HepG2 (cell line): ENCODE data around the gene RINL. TPM values are rescaled to one million over a fixed set of nuclear protein-coding genes. Genes with fewer than 3 reads are reported as not detected.

ENCODE experiments used
- ADNP ChIP-seq: sonication (generic); formaldehyde crosslinking; IDR thresholded peaks from 2 replicates; pipeline ENCODE4 v1.4.0; 2020; ENCODE audit warnings: missing genetic modification reagents
- ARID4A ChIP-seq: sonication (generic); formaldehyde crosslinking; IDR thresholded peaks from 2 replicates; pipeline ENCODE4 v1.5.0; 2020; ENCODE audit warnings: mild to moderate bottlenecking, missing genetic modification reagents, borderline replicate concordance
- CREB1 ChIP-seq, 2 experiments: fragments of 450-650 bp in 1 of 2; IDR thresholded peaks; 2 replicates each; pipeline ENCODE4 v1.6.1; 2016 to 2017; ENCODE audit warnings: control low read depth in 1 of 2, mild to moderate bottlenecking in 1 of 2, missing compliant biosample characterization in 1 of 2, missing genetic modification characterization in 1 of 2
- EHMT2 ChIP-seq: fragments of 200-600 bp; sonication (generic); IDR thresholded peaks from 2 replicates; pipeline ENCODE4 v1.7.0; 2017; ENCODE audit warnings: antibody characterized with exemption, low read depth, low read length, borderline replicate concordance
- FLYWCH1 ChIP-seq: sonication (generic); formaldehyde crosslinking; IDR thresholded peaks from 2 replicates; pipeline ENCODE4 v1.8.1; 2023; ENCODE audit warnings: mild to moderate bottlenecking, missing genetic modification reagents
- HNRNPH1 ChIP-seq: fragments of 200-400 bp; formaldehyde crosslinking; optimal IDR thresholded peaks from 2 replicates; pipeline ENCODE3; 2017; ENCODE audit warnings: mild to moderate bottlenecking, low read depth, low read length
- MIER3 ChIP-seq: IDR thresholded peaks from 2 replicates; pipeline ENCODE4 v1.6.1; 2016; ENCODE audit warnings: missing compliant biosample characterization, borderline replicate concordance
- MXD3 ChIP-seq: IDR thresholded peaks from 2 replicates; pipeline ENCODE4 v1.6.1; 2016; ENCODE audit warnings: mild to moderate bottlenecking, missing biosample characterization, missing genetic modification reagents
- NFRKB ChIP-seq: fragments of 450-650 bp; IDR thresholded peaks from 2 replicates; pipeline ENCODE4 v1.6.1; 2017
- NR1H2 ChIP-seq: sonication (generic); formaldehyde crosslinking; IDR thresholded peaks from 2 replicates; pipeline ENCODE4 v1.8.1; 2022; ENCODE audit warnings: low read depth, missing genetic modification reagents, borderline replicate concordance
- NR2F6 ChIP-seq, 2 experiments: IDR thresholded peaks; 2 replicates each; pipeline ENCODE4 v1.6.1; 2016; ENCODE audit warnings: antibody characterized with exemption in 1 of 2, mild to moderate bottlenecking in 1 of 2
- SAP130 ChIP-seq: IDR thresholded peaks from 2 replicates; pipeline ENCODE4 v1.6.1; 2016; ENCODE audit warnings: low read depth
- ZBTB26 ChIP-seq: IDR thresholded peaks from 2 replicates; pipeline ENCODE4 v1.6.1; 2016; ENCODE audit warnings: missing compliant biosample characterization, missing genetic modification reagents, borderline replicate concordance
- ZFP41 ChIP-seq: sonication (generic); formaldehyde crosslinking; IDR thresholded peaks from 2 replicates; pipeline ENCODE4 v1.4.0; 2020; ENCODE audit warnings: mild to moderate bottlenecking, missing genetic modification reagents, borderline replicate concordance
- ZFP91 ChIP-seq: sonication (generic); formaldehyde crosslinking; IDR thresholded peaks from 2 replicates; pipeline ENCODE4 v1.9.0; 2022; ENCODE audit warnings: missing genetic modification reagents, mild to moderate bottlenecking, borderline replicate concordance
- ZNF24 ChIP-seq: fragments of 450-650 bp; IDR thresholded peaks from 2 replicates; pipeline ENCODE4 v1.6.1; 2017; ENCODE audit warnings: antibody characterized with exemption, mild to moderate bottlenecking
- ZNF512B ChIP-seq: sonication (generic); formaldehyde crosslinking; IDR thresholded peaks from 2 replicates; pipeline ENCODE4 v1.5.1; 2020; ENCODE audit warnings: missing genetic modification reagents, mild to moderate bottlenecking, borderline replicate concordance
- ZNF564 ChIP-seq: sonication (generic); formaldehyde crosslinking; IDR thresholded peaks from 2 replicates; pipeline ENCODE4 v1.8.1; 2023; ENCODE audit warnings: mild to moderate bottlenecking, missing genetic modification reagents
- ZSCAN31 ChIP-seq: sonication (generic); formaldehyde crosslinking; IDR thresholded peaks from 2 replicates; pipeline ENCODE4 v1.5.0; 2020; ENCODE audit warnings: low read depth, mild to moderate bottlenecking, missing genetic modification reagents
- polyA plus RNA-seq, 8 experiments: library from polyadenylated mRNA; depleted of rRNA in 3 of 8; stranded (reverse) in 7 of 8; unstranded in 1 of 8; fragments of >200 nt; fragmentation: Illumina TruSeq in 4 of 8; extraction: Trizol in 4 of 8; gene quantifications; 2 replicates each; pipeline versions ENCODE4 v1.2.1 to v1.2.3, GENCODE V29; 2011 to 2016; ENCODE audit warnings: low read depth in 4 of 8, missing spikeins in 1 of 8, mixed read lengths in 1 of 8; ENCODE audit not compliant: insufficient read depth in 1 of 8
- total RNA-seq, 5 experiments: library from RNA; depleted of rRNA; stranded (reverse); fragments of >200 nt; fragmentation: Illumina TruSeq; extraction: Trizol; gene quantifications; 2 replicates each; pipeline ENCODE4 v1.2.3, GENCODE V29; 2016; ENCODE audit warnings: low read depth in 1 of 5

RINL gene
- total and polyA plus RNA-seq, 2 of the 13 experiments (the other 11 are each of a cell fraction or from before 2014, with no cell fraction given), result 11.4 to 18.0 TPM

GRCh38 chr19:38917921-38918491 lies 39.9 kb upstream of the RINL start (continued):
- TF ChIP-seq HNRNPH1 (no peak), ZNF564 (CRISPR knock-in tag) (no peak), ZBTB26 (no peak), CREB1 (IDR thresholded peaks at IDR 0.05) (no peak), CREB1 (CRISPR knock-in tag; IDR thresholded peaks at IDR 0.05) (no peak), SAP130 (CRISPR knock-in tag) (0 out of 2 replicates have a peak, but pooled peaks have one; percentile 24), NR1H2 (CRISPR knock-in tag) (no peak), FLYWCH1 (CRISPR knock-in tag) (no peak), ADNP (CRISPR knock-in tag) (0 out of 2 replicates have a peak, but pooled peaks have one; percentile 15), ZNF24 (no peak), ZFP41 (CRISPR knock-in tag) (no peak), ARID4A (CRISPR knock-in tag) (peak; percentile 45; the same call in 1 of the 2 replicates), MXD3 (CRISPR knock-in tag) (no peak), NFRKB (no peak), ZSCAN31 (CRISPR knock-in tag) (0 out of 2 replicates have a peak, but pooled peaks have one; percentile 31), MIER3 (no peak), NR2F6 (IDR thresholded peaks at IDR 0.05) (peak; percentile 65), NR2F6 (CRISPR knock-in tag; IDR thresholded peaks at IDR 0.05) (peak; percentile 75), ZNF512B (no peak), EHMT2 (no peak), ZFP91 (CRISPR knock-in tag) (peak; percentile 35; the same call in 1 of the 2 replicates)
